Measurements from ENCODE around the gene UBAC1.

Gene UBAC1, protein sequence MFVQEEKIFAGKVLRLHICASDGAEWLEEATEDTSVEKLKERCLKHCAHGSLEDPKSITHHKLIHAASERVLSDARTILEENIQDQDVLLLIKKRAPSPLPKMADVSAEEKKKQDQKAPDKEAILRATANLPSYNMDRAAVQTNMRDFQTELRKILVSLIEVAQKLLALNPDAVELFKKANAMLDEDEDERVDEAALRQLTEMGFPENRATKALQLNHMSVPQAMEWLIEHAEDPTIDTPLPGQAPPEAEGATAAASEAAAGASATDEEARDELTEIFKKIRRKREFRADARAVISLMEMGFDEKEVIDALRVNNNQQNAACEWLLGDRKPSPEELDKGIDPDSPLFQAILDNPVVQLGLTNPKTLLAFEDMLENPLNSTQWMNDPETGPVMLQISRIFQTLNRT

DNA sequence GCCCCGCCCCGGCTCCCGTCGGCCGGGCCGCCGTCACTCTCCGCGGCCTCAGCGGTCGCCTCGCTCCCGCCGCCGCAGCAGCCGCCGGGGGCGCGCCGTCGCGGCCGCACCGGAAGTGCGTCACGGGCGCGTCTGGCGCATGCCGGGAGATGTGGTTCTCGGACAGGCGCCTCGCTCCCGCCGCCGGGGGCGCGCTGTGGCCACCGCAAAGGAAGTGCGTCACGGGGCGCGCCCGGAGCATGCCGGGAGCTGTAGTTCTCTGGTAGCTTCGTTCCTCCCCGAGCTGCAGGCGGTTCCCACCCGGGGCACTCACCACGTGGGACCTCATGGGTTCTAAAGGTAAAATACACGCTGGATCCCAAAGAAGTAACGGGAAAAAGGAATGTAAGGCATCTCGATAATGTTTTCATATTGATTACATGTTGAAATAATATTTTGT is at the start of gene UBAC1:
UBAC1 (minus strand) TSS at position 97 of the 439 bp plus-strand sequence. CDS start 211 bp downstream, outside the sequence.
- Histone ChIP-seq H3K36me3 (ENCODE audit: control insufficient read depth in 2 of 2, insufficient read depth in 2 of 2, low read length in 2 of 2) (no peaks in the 10 kb centered on the region), H3K9ac (ENCODE audit: low read depth in 1 of 2, low read length in 2 of 2) (peak within 1 kb of the TSS; percentile 70 to 83), H3K27ac (ENCODE audit: low read depth in 2 of 2, low read length in 2 of 2) (peak within 1 kb of the TSS; percentile 88 to 90), H3K4me3 (ENCODE audit: low read length in 2 of 2) (peak within 1 kb of the TSS; percentile 83), H3K4me1 (ENCODE audit: control insufficient read depth in 2 of 2, insufficient read depth in 2 of 2, low read length in 2 of 2) (peaks cover 9 to 11% of the 10 kb centered on the region in 2 donors), H3K9me3 (ENCODE audit: control insufficient read depth in 2 of 2, low read length in 2 of 2) (no peaks in the 10 kb centered on the region), H3K27me3 (ENCODE audit: control insufficient read depth in 2 of 2, insufficient read depth in 2 of 2, low read length in 2 of 2) (no peaks in the 10 kb centered on the region)

DNA sequence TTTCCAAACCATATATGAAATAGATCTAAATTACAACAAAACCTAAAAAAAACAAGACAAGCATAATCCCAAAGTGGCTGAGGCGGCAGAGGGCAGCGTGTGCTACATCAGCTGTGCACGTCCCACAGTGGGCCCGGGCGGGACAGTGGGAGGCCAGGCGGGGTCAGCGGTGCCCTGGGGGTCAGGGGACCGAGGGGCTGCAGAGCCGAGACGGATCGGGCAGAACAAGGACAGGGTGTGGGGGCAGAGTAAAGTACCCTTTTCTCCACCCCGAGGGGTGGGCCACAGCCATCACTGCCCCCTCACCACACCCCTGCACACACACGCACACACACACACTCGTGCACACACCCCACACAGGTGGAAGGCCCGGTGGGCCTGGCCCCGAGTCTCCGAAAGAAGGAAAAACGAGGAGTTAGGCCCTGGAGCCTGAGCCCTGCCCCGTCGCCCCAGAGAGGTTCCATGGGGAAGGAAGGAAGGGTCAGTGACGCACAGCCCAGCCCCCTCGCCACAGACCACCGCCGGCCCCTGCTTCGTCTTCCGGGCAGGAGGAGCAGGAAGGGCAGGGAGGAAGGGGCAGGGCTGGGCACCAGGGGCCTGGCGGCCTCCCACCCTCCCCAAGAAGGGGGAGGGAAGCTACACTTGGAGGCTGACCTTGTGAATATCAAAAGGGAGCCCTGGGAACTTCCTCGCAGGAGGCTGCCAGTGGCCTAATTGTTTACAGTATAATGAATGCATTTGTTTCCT is 49.6 kb upstream of the UBAC1 start:
- Histone ChIP-seq H3K9me3 (ENCODE audit: control insufficient read depth in 2 of 2, low read length in 2 of 2) (no peaks in the 10 kb centered on the region), H3K27me3 (ENCODE audit: control insufficient read depth in 2 of 2, insufficient read depth in 2 of 2, low read length in 2 of 2) (no peaks in the 10 kb centered on the region), H3K4me1 (ENCODE audit: control insufficient read depth in 2 of 2, insufficient read depth in 2 of 2, low read length in 2 of 2) (peaks cover 0 to 4% of the 10 kb centered on the region in 2 donors), H3K4me3 (ENCODE audit: low read length in 2 of 2) (no peak overlapping the region), H3K9ac (ENCODE audit: low read depth in 1 of 2, low read length in 2 of 2) (no peak overlapping the region), H3K27ac (ENCODE audit: low read depth in 2 of 2, low read length in 2 of 2) (no peak overlapping the region), H3K36me3 (ENCODE audit: control insufficient read depth in 2 of 2, insufficient read depth in 2 of 2, low read length in 2 of 2) (peaks cover 3 to 5% of the 10 kb centered on the region in 2 donors)

DNA sequence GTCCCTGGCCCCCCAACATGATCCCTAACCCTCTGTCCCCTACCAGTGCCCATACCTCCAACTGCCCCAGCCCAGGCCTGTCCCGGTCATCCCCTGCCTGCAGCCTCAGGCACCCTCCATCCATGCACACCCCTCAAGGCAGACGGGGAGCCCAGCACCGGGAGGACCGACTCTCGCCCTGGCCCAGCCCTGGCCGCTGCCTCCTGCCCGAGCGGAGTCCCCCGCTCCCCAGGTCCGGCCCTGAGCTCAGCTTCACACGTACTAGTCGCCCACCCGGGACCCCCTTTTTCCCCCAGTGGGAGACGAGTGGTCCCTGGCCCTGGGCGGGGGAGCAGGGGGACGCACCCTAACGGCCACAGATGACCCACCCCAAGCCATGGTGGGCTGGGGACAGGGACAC is 49.0 kb upstream of the UBAC1 start:
- Histone ChIP-seq H3K4me1 (ENCODE audit: control insufficient read depth in 2 of 2, insufficient read depth in 2 of 2, low read length in 2 of 2) (peaks cover 0 to 4% of the 10 kb centered on the region in 2 donors), H3K27ac (ENCODE audit: low read depth in 2 of 2, low read length in 2 of 2) (no peak overlapping the region), H3K36me3 (ENCODE audit: control insufficient read depth in 2 of 2, insufficient read depth in 2 of 2, low read length in 2 of 2) (peaks cover 3 to 5% of the 10 kb centered on the region in 2 donors), H3K9me3 (ENCODE audit: control insufficient read depth in 2 of 2, low read length in 2 of 2) (no peaks in the 10 kb centered on the region), H3K27me3 (ENCODE audit: control insufficient read depth in 2 of 2, insufficient read depth in 2 of 2, low read length in 2 of 2) (no peaks in the 10 kb centered on the region), H3K4me3 (ENCODE audit: low read length in 2 of 2) (no peak overlapping the region), H3K9ac (ENCODE audit: low read depth in 1 of 2, low read length in 2 of 2) (no peak overlapping the region)

DNA sequence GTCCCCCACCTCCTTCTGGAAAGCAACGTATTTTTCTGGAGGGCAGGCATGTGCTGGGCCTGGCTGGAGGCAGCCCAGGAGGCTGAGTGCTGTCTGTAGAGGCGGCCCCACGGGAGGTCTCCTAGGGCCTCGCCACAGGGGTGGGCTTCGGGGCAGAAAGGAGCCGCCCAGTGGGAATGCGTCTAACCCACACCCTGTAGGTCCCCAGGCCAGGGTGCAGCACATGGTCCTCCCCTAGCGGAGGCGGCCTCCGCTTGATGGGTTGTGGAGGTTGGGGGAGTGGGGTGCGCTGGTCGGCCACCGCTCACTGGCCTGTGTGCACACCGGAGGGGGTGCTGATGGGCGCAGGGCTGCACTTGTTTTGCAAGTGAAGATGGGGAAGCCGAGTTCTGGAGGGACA is 48.3 kb upstream of the UBAC1 start:
- no peak overlapping the region for H3K4me3 ChIP-seq (ENCODE audit: low read length in 2 of 2)
- H3K4me1 ChIP-seq (ENCODE audit: control insufficient read depth in 2 of 2, insufficient read depth in 2 of 2, low read length in 2 of 2): peaks cover 0 to 4% of the 10 kb centered on the region in 2 donors
- H3K9ac ChIP-seq (ENCODE audit: low read depth in 1 of 2, low read length in 2 of 2): no peak overlapping the region
- no peaks in the 10 kb centered on the region for H3K9me3 ChIP-seq (ENCODE audit: control insufficient read depth in 2 of 2, low read length in 2 of 2)
- peaks cover 3 to 5% of the 10 kb centered on the region in 2 donors for H3K36me3 ChIP-seq (ENCODE audit: control insufficient read depth in 2 of 2, insufficient read depth in 2 of 2, low read length in 2 of 2)
- H3K27ac ChIP-seq (ENCODE audit: low read depth in 2 of 2, low read length in 2 of 2): no peak overlapping the region
- H3K27me3 ChIP-seq (ENCODE audit: control insufficient read depth in 2 of 2, insufficient read depth in 2 of 2, low read length in 2 of 2): no peaks in the 10 kb centered on the region

DNA sequence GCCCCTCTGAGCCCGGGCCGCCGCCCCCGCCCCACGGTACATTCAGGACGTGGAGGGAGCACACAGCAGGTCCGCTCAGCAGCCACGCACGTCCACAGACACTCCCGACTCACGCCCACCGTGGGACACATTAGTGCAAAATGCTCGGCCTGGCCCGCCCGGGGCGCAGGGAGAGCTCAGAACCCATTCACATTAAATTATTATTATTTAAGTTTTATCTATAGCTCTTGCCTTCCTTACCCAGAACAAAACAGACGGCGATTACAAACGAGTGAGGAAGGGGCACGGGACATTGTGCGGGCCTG is 47.5 kb upstream of the UBAC1 start:
- no peaks in the 10 kb centered on the region for H3K9me3 ChIP-seq (ENCODE audit: control insufficient read depth in 2 of 2, low read length in 2 of 2)
- H3K36me3 ChIP-seq (ENCODE audit: control insufficient read depth in 2 of 2, insufficient read depth in 2 of 2, low read length in 2 of 2): peaks cover 3 to 5% of the 10 kb centered on the region in 2 donors
- H3K4me3 ChIP-seq (ENCODE audit: low read length in 2 of 2): no peak overlapping the region
- H3K4me1 ChIP-seq (ENCODE audit: control insufficient read depth in 2 of 2, insufficient read depth in 2 of 2, low read length in 2 of 2): peaks cover 0 to 4% of the 10 kb centered on the region in 2 donors
- H3K27ac ChIP-seq (ENCODE audit: low read depth in 2 of 2, low read length in 2 of 2): no peak overlapping the region
- no peaks in the 10 kb centered on the region for H3K27me3 ChIP-seq (ENCODE audit: control insufficient read depth in 2 of 2, insufficient read depth in 2 of 2, low read length in 2 of 2)
- H3K9ac ChIP-seq (ENCODE audit: low read depth in 1 of 2, low read length in 2 of 2): no peak overlapping the region

DNA sequence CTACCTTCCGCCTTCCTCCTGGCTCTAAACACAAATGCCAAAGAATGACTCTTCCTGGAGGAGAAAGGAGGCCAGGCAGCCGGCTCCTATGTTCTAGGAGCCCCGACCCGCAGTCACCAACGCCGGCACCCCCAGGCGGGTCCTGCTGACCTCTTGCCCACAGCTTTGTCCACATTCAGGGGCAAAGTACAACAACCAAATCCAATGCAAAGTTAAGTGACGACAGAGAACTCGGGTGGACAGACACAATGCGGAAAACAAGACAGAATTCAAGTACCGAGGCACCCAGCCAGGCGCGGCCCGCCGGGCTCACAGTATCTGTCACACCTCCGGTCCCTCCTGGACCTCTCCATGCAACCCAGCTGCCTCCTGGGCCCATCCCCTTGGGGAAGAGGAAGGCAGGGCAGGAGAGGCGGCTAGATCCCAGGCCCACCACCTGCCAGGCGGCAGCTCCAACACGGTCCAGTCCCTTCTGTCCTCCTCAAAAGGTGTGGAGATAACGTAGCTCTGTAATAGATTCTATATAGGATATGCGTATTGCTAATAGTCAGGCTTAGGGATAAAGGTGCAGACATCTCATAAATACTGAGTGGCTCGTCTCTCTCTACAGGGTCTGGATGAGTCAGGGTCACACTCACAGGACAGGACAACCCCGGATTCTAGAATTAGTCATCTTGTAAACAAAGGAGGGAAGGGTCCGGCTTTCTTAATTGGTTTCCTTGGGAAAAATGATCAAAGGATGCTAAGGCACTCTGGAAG is 46.9 kb upstream of the UBAC1 start:
- Histone ChIP-seq H3K36me3 (ENCODE audit: control insufficient read depth in 2 of 2, insufficient read depth in 2 of 2, low read length in 2 of 2) (peaks cover 3 to 5% of the 10 kb centered on the region in 2 donors), H3K27ac (ENCODE audit: low read depth in 2 of 2, low read length in 2 of 2) (no peak overlapping the region), H3K9me3 (ENCODE audit: control insufficient read depth in 2 of 2, low read length in 2 of 2) (no peaks in the 10 kb centered on the region), H3K9ac (ENCODE audit: low read depth in 1 of 2, low read length in 2 of 2) (no peak overlapping the region), H3K27me3 (ENCODE audit: control insufficient read depth in 2 of 2, insufficient read depth in 2 of 2, low read length in 2 of 2) (no peaks in the 10 kb centered on the region), H3K4me1 (ENCODE audit: control insufficient read depth in 2 of 2, insufficient read depth in 2 of 2, low read length in 2 of 2) (peaks cover 0 to 4% of the 10 kb centered on the region in 2 donors), H3K4me3 (ENCODE audit: low read length in 2 of 2) (no peak overlapping the region)

DNA sequence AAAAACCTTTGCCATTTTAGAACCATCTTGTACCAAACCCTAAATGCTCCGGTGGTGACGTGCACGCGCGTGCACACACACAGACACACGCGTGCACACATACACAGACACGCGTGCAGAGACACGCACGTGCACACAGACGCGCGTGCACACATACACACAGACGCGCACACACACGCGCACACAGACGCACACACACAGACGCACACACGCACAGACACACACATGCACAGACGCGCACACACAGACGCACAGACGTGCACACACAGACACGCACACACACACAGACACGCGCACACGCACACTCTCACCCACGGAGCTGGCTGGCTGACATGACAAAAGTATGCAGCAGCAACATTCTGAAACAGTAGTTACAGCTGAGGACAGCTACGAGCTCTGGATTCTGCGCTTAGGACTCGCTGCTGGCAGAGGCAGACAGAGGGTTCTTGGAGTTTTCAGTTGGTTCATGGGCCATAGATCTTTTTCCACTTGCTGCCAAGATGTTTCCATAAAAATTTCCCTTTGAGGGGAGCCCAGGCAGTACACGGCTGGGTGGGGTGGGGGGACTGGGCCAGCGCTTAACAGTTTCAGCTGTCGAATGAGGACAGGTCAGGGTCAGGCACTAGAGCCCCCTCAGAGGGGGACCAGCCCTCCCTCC is 46.2 kb upstream of the UBAC1 start:
- peaks cover 0 to 6% of the 10 kb centered on the region in 2 donors for H3K4me1 ChIP-seq (ENCODE audit: control insufficient read depth in 2 of 2, insufficient read depth in 2 of 2, low read length in 2 of 2)
- H3K27ac ChIP-seq (ENCODE audit: low read depth in 2 of 2, low read length in 2 of 2): no peak overlapping the region

DNA sequence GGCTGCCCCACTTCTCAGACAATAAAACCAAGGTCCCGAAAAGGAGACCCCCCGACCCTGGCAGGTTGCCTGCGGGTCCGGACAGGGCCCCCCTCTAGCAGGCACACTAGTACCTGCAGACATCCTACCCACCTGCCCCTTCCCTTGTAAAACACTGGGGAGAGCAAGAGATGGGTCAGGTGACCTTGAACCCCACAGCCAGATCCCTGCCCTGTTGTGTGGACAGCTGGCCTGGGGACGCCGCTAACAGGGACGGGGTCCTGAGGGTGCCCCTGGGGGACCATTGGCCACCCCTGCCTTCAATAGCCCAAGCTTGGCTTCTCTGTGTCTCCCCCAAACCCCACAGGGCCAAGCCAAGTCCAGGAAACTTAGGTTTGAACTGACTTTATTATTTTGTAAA is 45.0 kb upstream of the UBAC1 start:
- Histone ChIP-seq H3K36me3 (ENCODE audit: control insufficient read depth in 2 of 2, insufficient read depth in 2 of 2, low read length in 2 of 2) (peaks cover 3% of the 10 kb centered on the region in 2 donors), H3K4me3 (ENCODE audit: low read length in 2 of 2) (no peak overlapping the region), H3K27ac (ENCODE audit: low read depth in 2 of 2, low read length in 2 of 2) (no peak overlapping the region), H3K4me1 (ENCODE audit: control insufficient read depth in 2 of 2, insufficient read depth in 2 of 2, low read length in 2 of 2) (peaks cover 0 to 6% of the 10 kb centered on the region in 2 donors), H3K9ac (ENCODE audit: low read depth in 1 of 2, low read length in 2 of 2) (no peak overlapping the region), H3K27me3 (ENCODE audit: control insufficient read depth in 2 of 2, insufficient read depth in 2 of 2, low read length in 2 of 2) (no peaks in the 10 kb centered on the region), H3K9me3 (ENCODE audit: control insufficient read depth in 2 of 2, low read length in 2 of 2) (no peaks in the 10 kb centered on the region)

More for the DNA sequence above, 46.2 kb upstream of the UBAC1 start:
- Histone ChIP-seq H3K36me3 (ENCODE audit: control insufficient read depth in 2 of 2, insufficient read depth in 2 of 2, low read length in 2 of 2) (peaks cover 3 to 5% of the 10 kb centered on the region in 2 donors), H3K9me3 (ENCODE audit: control insufficient read depth in 2 of 2, low read length in 2 of 2) (no peaks in the 10 kb centered on the region), H3K4me3 (ENCODE audit: low read length in 2 of 2) (no peak overlapping the region), H3K9ac (ENCODE audit: low read depth in 1 of 2, low read length in 2 of 2) (no peak overlapping the region), H3K27me3 (ENCODE audit: control insufficient read depth in 2 of 2, insufficient read depth in 2 of 2, low read length in 2 of 2) (no peaks in the 10 kb centered on the region)

DNA sequence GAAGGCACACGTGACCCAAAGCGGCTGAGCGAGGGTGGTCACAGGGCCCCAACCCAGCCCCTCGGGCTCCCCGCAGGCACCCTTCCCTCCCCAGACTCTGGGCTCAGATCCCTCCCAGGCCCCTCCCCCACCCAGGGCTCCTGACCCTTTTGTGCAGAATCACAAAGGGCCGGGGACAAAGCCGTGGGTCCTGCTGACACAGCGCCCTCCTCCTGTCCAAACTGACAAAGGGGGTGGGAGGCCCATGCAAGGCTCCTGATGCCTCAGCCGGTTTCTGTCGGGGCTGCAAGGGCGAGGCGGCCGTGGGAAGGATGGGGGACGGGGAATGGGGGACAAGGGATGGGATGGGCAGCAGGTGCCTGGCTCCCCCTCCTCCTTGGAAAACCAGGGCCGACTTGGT is 43.5 kb upstream of the UBAC1 start:
- peaks cover 0 to 3% of the 10 kb centered on the region in 2 donors for H3K36me3 ChIP-seq (ENCODE audit: control insufficient read depth in 2 of 2, insufficient read depth in 2 of 2, low read length in 2 of 2)
- no peaks in the 10 kb centered on the region for H3K9me3 ChIP-seq (ENCODE audit: control insufficient read depth in 2 of 2, low read length in 2 of 2)
- H3K27ac ChIP-seq (ENCODE audit: low read depth in 2 of 2, low read length in 2 of 2): no peak overlapping the region
- no peak overlapping the region for H3K4me3 ChIP-seq (ENCODE audit: low read length in 2 of 2)
- H3K9ac ChIP-seq (ENCODE audit: low read depth in 1 of 2, low read length in 2 of 2): no peak overlapping the region
- no peaks in the 10 kb centered on the region for H3K27me3 ChIP-seq (ENCODE audit: control insufficient read depth in 2 of 2, insufficient read depth in 2 of 2, low read length in 2 of 2)
- H3K4me1 ChIP-seq (ENCODE audit: control insufficient read depth in 2 of 2, insufficient read depth in 2 of 2, low read length in 2 of 2): peaks cover 0 to 6% of the 10 kb centered on the region in 2 donors

All from mucosa of rectum (tissue), 2 donors.